HK-2 (cell line): ENCODE measurements around the gene UFC1.

Experiments
- DNase-seq: peaks from one replicate; pipeline ENCODE4 v3.0.0-alpha.2; 2018; ENCODE audit not compliant: unreplicated experiment

The UFC1 gene

DNA sequence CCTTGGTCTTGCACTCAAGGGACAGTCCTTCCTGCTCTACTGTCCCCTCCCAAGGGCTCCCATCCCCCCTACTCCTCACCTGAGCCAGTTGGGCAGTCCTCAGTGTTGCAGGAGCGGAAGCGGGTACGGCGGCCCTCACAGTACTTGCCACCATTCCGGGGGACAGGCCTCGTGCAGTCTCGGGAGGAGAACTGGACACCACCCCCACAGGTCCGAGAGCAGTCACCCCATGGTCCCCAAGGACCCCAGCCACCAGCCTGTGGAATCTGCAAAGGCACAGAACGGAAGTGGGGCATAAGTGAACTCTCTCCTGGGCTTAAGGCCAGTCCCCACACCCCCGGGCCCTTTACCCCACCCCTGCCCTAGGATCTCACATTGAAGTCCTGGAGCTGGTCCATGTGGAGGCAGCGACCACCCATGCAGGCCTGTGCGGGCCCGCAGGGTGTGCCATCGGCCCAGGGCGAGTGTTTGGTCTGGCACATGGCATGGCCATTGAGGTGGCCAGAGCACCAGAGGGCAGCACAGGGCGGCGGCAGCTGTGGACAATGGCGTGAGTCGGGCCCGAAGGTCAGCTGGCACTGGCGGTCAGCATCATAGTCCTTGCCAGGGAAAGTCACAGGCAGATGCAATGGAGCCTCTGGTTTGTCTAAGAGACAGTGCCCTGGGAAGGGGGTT, 39.9 kb downstream of the UFC1 start:
- DNase-seq: no peak

DNA sequence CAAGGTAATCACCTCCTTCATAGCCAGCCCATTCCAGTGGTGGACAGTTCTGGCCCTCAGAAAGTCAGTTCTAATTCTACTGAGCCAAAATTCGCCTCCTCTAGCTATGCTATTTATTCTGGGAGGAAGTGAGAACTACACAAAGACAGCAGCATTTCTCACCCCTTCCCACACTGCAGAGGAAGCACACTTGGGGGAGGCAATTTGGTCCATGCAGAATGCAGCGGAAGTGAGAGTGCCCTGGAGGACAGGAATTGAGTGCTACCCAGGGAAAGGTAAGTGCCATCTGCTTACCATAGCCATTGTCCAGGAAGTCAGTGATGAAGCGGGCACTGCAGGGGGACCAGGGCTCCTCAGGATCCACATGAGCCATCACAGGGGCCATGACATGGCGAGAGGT, 41.4 kb downstream of the UFC1 start:
- DNase-seq: no peak

DNA sequence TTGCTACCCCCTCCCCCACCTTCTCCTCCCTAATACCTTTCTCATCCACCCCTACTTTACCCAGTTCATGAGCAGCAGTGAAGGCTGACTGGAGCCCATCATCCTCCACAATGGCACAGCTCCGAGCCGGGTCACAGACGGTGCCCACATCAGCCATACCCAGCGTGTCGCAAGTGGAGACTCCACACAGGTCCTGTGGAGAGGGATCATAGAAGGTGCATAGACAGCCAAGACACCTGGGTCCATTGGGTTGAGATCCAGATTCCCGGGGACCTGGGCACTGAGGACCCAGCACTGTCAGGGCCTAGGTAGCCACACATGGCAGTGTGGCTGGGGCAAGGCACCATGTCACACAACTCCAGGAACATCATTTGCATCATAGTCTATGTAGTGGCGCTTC, 42.3 kb downstream of the UFC1 start:
- DNase-seq: no peak

DNA sequence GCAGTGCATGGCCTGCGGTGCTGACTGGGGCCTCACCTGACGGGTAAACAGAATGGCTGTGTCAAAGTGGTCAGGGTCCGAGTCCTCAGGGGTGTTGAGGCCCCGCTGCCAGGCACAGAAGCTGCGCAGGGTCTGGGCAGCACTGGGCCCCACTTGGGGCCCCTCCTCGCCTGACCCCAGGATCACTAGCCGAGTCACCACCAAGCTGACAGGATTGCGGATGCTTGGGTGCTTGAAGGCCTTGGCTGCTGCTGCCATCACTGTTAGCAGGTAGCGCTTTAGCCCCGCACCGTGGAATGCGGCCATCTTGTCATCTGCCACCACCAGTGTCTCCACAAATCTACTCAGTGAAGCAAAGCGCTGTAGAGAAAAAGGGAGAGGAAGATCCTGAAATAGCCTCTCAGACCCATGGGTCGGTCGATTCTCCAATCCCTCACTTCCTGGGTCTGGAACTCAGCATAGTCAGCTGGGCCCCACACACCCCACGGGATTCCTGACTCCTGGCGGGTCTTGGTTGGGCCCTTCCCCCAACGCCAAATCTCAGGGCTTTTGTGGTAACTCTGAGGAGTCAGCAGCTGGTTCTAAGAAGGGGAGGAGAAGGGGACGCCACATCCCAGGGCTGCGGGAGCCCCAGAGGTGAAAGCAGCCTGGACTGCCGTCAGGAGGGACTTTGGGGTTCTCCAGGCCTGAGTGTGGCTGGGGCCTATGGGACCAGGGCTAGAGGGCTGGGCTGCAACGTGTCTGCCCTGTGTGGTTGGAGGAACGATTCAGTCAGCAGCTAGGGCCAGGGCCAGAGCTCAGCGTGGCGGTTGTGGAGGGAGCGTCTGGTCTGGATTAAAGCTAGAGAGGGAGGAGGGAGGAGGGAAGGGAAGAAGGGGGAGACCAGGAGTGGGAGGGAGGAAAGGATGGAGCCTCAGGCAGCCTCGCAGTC, 43.0 kb downstream of the UFC1 start:
- no peak for DNase-seq

DNA sequence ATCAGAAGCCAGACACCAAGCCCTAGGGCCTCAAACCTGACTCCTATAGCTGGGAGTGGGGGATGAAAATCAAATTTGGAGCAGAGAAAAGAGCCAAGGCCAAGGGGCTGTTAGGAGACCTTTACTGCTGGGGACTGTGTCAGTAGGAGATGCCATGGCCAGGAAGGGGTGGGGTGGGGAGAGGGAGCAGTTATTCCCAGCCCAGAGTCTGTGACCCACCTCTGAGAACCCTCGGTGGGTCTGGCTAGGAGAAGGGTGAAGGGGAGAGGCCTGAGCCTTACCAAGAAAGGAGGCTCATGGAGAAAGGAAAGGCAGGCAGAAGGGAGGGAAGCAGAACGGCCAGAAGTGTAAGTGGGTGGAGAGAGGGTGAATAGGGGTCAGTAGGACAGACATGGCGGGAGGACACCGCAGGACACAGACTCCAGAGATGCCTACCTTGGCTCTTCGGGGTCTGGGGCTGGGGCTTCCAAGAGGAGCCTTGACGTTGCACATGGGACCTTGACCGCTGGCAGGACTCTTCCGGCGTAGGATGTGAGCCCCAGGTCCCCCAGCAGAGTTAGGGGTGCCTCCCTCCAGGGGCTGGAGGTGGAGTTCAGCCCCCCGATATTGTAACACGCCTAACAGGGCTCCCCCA, 43.9 kb downstream of the UFC1 start:
- no peak for DNase-seq

DNA sequence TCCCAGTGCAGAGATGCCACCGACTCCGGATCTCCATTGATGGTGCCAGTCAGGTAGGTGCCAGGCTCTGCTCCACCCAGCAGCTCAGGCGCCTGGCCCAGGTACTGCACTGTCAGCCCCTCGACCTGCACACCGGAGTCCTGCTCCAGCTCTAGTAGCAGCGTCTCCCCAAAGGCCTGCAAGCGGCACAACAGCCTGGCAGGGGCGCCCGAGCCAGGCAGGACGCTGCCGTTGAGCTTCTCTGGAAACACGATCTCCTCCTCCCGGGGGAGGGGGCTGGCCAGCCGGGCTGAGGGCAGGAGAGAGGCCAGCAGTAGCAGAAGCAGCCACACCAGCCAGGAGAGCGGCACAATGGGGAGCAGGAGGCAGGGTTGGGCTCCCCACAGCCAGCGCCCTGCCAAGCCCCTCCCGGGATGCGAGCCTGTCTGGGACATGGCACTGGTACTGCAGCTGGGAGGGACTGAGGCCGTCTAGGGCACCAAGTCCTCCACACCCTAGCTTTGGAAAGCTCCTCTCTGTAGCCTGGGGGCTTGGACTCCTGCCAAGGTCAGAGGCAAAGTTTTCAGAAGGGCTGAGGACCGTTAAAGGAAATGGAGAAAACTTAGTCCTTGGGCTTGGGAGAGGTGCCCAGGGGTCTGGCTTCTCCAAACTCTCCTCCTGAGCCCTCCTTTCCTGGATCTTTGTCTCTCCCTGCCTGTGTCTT, 44.6 kb downstream of the UFC1 start:
- DNase-seq: no peak

DNA sequence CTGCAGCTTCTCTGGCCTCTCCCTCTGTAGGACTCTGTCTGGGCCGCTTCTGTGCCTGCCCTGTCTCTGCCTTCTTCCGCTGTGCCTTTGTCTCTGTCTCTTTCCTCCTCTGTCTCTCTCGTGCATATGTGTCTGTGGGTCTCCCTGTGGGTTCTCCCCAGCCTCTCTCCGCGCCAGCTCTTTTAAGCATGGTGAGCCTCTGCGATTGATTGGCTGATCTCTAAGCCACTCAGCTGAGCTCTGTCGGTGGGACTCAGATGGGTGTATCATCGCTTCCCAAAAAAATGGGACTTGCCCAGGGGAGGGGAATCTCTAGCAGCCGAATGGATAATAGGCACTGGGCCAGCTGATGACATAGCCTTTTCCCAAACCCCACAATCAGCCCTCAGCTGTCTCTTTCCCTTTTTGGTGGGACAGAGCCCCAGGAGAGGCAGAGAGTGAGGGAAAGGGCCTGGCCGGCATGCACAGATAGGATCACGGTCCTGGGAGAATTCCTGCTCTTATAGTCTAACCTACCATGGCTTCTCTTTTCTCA, 45.2 kb downstream of the UFC1 start, which contains the start of gene ADAMTS4:
Gene ADAMTS4, minus strand, starts transcription at position 158 of the 535 bp plus-strand sequence. CDS start 427 bp downstream, outside the sequence.
- no peak for DNase-seq

DNA sequence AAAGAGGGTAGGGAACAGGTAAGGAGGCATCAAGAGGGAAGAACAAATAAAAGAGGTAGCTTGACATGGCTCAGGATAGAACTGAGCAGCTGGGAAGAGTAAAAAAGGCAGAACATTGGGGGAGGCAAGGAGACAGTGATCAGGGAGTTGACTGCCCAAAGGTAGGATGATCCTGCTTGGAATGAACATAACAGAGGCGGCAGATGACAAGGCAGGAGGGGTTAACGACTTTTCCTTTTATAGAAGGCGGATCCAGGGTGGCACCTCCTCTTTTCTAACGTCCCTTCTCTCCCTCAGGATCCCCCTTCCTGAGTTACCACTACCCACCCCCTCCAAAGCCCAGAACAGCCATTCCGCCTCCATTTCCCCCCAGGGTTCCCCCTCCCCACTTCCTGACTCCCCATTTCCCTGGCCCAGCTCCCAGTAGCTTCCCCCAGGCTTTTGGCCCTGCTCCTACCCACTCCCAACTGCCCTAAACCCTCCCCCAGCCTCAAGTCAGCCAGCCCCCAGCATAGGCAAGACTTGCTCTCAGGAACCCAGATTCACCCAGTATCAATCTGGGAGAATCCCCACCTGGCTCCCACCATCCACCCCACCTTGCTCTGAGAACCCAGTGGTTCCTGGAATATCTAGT, 45.8 kb downstream of the UFC1 start:
- no peak for DNase-seq

DNA sequence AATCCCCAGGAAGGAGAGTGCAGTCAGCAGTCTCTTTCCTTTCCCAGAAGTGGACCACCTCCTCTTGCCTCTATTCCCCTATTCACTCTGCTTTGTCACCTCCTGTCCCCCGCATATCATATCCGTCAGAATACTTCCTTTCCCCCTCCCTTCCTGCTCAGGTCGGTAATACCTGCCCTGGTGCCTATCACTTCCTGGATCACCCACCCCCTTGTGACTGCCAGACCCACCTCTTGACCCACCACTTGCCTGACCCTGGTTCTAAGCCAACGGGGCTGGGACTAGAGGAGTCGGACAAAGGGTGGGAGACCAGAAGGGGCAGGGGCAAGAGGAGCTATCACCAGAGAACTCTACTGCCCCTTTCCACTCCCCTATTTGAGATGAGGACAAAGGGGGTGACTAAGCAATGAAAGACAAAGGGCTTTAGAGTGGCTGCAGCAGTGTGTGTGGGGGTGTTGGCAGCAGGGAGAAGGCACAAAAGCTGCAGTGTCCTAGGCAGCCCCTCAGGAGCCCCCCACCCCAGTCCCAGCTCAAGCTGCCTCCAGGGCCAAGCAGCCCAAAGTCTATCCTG, 46.7 kb downstream of the UFC1 start:
- no peak for DNase-seq

DNA sequence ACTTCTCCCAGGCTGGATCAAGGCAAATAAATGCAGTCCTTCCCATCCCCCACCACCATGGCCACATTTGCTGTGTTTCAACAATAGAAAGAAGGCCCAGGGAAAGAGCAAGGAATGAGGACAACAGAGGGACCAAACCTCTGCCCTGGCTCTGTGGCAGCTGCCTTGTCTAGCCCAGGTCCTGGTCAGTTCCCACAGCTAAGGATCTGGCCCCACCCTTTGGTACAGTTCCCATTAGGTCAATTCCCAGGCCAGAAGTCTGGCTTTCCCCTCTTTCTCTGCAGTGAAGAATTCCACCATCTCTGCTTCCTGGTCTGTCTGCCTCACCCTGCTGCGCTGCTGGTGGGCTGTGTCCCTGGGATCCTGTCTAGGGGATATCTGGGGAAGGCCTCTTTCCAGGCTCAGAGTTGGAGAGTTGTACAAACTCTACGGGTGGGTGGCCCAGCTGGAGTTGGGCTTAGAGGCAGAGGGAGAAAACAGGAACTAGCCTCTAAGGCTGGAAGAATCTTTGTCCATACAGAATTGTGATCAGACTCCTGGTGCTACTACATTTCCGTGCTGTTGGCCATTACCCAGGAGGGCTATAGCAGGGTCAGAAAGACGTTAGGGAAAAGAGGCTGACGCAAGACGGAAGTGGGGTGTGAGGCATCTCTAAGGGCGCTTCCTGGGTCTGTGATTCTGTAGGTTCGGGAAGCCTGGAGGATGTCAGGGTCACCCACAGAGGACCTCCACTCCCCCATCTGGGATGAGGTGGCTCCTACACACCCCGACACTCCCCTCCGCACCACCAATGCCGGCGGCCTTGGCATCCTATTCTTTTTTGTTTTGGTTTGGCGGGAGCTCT, 47.4 kb downstream of the UFC1 start:
- no peak for DNase-seq

DNA sequence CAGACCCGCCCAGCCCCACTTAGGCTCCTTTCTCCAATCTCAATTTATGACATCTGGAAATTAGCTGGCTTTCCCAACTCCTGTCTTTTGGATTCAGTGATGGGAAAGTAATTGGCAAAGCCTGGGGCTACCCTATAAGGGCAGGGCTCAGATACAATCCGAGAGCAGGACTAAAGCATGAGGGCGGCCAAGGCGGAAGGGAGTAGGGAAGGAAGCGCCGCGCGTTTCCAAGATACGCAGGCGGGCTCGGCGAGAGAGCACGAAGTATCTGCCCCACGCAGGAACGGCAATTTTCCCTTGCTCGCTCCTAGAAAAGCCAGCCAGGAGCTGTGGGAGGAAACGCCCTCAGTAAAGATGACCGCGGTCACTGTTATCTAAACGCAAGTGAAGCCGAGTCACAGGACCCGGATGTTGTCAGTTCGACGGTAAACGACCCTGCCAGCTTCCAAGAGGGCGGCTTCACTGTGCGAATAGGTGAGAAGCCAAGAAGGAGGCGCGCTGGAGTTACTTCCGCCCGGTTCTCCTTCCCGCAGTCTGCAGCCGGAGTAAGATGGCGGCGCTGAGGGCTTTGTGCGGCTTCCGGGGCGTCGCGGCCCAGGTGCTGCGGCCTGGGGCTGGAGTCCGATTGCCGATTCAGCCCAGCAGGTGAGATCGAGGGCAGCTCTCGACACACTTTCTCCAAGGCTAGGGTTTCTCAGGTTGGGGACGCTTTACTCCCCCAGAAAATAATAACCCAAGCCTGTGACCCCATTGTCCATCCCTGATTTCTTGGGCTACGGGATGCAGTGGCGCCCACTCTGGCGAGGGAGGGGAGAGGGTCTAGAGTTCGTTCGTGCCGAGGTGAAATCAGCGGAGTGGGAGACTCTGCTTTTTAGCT, 48.3 kb downstream of the UFC1 start, which contains the start of gene NDUFS2:
Gene NDUFS2, plus strand, starts transcription at position 532 of the 877 bp plus-strand sequence. Its CDS starts 19 bp downstream, at position 551.
- peak; percentile 96 for DNase-seq

DNA sequence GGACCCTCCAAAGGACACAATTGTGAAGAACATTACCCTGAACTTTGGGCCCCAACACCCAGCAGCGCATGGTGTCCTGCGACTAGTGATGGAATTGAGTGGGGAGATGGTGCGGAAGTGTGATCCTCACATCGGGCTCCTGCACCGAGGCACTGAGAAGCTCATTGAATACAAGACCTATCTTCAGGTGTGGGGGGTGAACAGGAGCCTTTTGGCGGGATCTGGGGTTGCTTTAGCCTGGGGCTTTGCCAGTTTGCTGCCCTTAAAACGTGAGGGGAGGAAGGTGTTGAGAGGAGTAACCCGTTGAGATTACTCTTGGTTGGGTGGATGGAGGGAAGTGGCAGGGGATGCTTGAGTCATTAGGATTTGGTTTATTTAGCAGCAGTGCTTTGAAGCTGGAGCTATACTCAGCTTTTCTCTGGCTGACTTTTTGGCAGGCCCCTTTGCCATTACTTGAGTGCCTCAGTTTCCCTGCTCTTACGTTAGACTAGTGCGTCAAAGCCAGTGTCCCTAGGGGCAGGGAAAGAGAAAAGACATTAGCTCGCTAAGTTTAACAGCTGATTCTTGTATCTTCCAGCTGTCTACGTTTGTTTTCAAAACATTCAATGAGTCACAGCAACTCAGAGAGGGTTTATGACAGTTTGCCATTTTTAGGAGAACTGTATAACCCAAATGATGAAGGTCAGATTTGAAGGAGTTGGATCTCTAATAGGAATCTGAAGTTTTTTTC, 52.8 kb downstream of the UFC1 start:
- DNase-seq: no peak

DNA sequence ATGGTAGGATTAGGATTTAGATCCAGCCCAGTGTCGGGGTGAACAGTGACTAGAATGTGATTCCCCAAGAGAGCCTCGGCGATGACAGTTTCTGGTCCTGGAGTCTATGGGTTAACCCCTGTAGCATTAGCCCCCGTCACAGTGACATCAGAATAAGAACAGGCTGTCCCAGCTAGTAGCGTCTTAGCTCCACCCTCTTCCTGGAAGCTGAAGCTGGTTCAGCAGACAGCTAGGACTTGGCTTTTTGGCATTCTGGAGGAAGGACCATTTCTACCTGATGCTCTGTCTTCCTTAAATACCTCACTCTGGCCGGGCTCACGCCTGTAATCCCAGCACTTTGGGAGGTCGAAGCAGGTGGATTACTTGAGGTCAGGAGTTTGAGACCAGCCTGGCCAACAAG, 53.4 kb downstream of the UFC1 start:
- DNase-seq: no peak
